PC-9 (cell line): Measurements from ENCODE around the gene SPATA20. TPM values are rescaled to one million over a fixed set of nuclear protein-coding genes. Genes with fewer than 3 reads are reported as not detected.

ENCODE experiments used
- BruUV-seq: library from RNA; stranded (reverse); fragments of 400-500 nt; replicated peaks from 2 replicates; lab custom pipeline; 2021; lab: Mats Ljungman, UMichigan
- CTCF ChIA-PET: fragments of 300-600 bp; sonication (Branson Sonifier 250); formaldehyde crosslinking; loops from one replicate; lab custom pipeline; 2022; ENCODE audit warnings: antibody characterized with exemption; lab: Charles Lee
- POLR2A ChIA-PET: fragments of 300-600 bp; sonication (Branson Sonifier 250); formaldehyde crosslinking; loops from one replicate; lab custom pipeline; 2022; ENCODE audit warnings: antibody characterized with exemption; ENCODE audit not compliant: unreplicated experiment; lab: Charles Lee
- DNase-seq, 2 experiments: peaks; one replicate each; pipeline versions ENCODE4 v3.0.0 to v3.0.0-alpha.2; 2015 to 2022; ENCODE audit warnings: mixed read lengths in 1 of 2
- H2AFZ ChIP-seq: fragments of 200-600 bp; sonication (generic); 2 replicates; pipeline ENCODE4 v1.8.1; 2017; ENCODE audit warnings: antibody characterized with exemption
- H3F3A ChIP-seq: fragments of 200-600 bp; sonication (generic); 2 replicates; pipeline ENCODE4 v1.8.1; 2017; ENCODE audit warnings: antibody characterized with exemption, mild to moderate bottlenecking, low read depth; ENCODE audit not compliant: insufficient read depth
- H3K27ac ChIP-seq: fragments of 200-600 bp; sonication (generic); 2 replicates; pipeline ENCODE4 v1.6.1; 2016; ENCODE audit warnings: mixed run types
- H3K27me3 ChIP-seq: fragments of 200-600 bp; sonication (generic); 2 replicates; pipeline ENCODE4 v1.6.1; 2016; ENCODE audit warnings: low read depth, mixed run types; ENCODE audit not compliant: insufficient read depth
- H3K36me3 ChIP-seq: fragments of 200-600 bp; sonication (generic); 2 replicates; pipeline ENCODE4 v1.6.1; 2016; ENCODE audit warnings: low read depth, mixed run types
- H3K4me1 ChIP-seq: fragments of 200-600 bp; sonication (generic); replicated peaks from 2 replicates; pipeline ENCODE4 v1.6.1; 2016; ENCODE audit warnings: mixed run types; ENCODE audit not compliant: insufficient read depth
- H3K4me2 ChIP-seq: fragments of 200-600 bp; sonication (generic); 2 replicates; pipeline ENCODE4 v1.6.1; 2017; ENCODE audit warnings: mixed run types
- H3K4me3 ChIP-seq: fragments of 200-600 bp; sonication (generic); 2 replicates; pipeline ENCODE4 v1.6.1; 2016; ENCODE audit warnings: mixed run types
- H3K79me2 ChIP-seq: fragments of 200-600 bp; sonication (generic); 2 replicates; pipeline ENCODE4 v1.6.1; 2017; ENCODE audit warnings: low read depth, mixed run types
- H3K9me2 ChIP-seq: fragments of 200-600 bp; sonication (generic); 2 replicates; pipeline ENCODE4 v1.8.1; 2017; ENCODE audit warnings: mild to moderate bottlenecking; ENCODE audit not compliant: insufficient read depth
- H3K9me3 ChIP-seq: fragments of 200-600 bp; sonication (generic); 2 replicates; pipeline ENCODE4 v1.8.1; 2016; ENCODE audit warnings: low read depth; ENCODE audit not compliant: insufficient read depth
- H4K20me1 ChIP-seq: fragments of 200-600 bp; sonication (generic); 2 replicates; pipeline ENCODE4 v1.8.1; 2017; ENCODE audit not compliant: insufficient read depth
- EZH2 ChIP-seq: fragments of 200-600 bp; sonication (generic); IDR thresholded peaks from 2 replicates; pipeline ENCODE4 v1.8.0; 2017; ENCODE audit warnings: antibody characterized with exemption, low read depth
- intact Hi-C: fragments of 100-400 bp; cut with micrococcal nuclease; formaldehyde crosslinking; loops from one replicate; pipeline ENCODE4 v1.10.0; 2022; ENCODE audit not compliant: unreplicated experiment
- total RNA-seq: library from RNA; stranded (reverse); gene quantifications from 2 replicates; pipeline ENCODE4 v1.2.3, GENCODE V29; 2021
- TF ChIP-seq, protein P1 (sequence below): fragments of 200-600 bp; sonication (generic); conservative IDR thresholded peaks from 2 replicates; pipeline ENCODE4 v1.6.1; 2017; ENCODE audit warnings: mixed run types, antibody characterized with exemption, mild to moderate bottlenecking, moderate library complexity

The SPATA20 gene
- total RNA-seq, 1 experiment from 2014 or later: 41.5 TPM

DNA sequence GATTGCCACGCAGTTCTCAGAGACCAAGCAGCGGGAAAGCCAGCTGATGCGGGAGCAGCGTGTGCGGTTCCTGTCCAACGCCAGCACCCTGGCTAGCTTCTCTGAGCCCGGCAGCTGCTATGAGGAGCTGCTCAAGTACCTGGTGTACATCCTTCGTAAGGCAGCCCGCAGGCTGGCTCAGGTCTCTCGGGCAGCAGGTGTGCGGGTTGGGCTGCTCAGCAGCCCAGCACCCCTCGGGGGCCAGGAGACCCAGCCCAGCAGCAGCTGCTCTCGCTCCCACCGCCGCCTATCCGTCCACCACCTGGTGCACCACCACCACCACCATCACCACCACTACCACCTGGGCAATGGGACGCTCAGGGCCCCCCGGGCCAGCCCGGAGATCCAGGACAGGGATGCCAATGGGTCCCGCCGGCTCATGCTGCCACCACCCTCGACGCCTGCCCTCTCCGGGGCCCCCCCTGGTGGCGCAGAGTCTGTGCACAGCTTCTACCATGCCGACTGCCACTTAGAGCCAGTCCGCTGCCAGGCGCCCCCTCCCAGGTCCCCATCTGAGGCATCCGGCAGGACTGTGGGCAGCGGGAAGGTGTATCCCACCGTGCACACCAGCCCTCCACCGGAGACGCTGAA is 28.7 kb downstream of the SPATA20 start:
- intact Hi-C loops: no loop called here
- CTCF ChIA-PET: interaction anchor here (0.6 kb wide), 1 partner anchor 193 kb away, joined by 3 read pairs; no protein-coding TSS in a partner anchor

DNA sequence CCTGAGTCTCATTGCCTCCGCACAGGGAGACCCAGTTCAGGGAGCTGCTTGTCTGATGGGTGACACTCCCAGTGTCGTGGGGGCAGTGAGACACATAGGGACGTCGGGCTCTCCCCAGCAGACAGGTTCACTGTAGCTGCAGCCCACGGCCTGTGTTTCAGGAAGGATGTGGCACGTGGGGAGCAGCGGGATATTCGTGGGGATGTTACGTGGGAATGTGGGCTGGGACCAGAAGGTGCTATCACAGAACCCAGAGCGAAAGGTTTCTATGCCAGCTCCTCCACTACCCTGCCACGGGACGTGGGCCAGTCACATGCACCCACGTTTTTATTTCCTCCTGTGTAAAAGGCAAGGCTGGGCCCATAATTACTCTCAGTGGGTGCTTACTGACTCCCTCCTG is 29.9 kb downstream of the SPATA20 start:
- H2AFZ ChIP-seq: no peak overlapping the region
- intact Hi-C loops: no loop called here
- H3K36me3 ChIP-seq: no peaks in the 10 kb centered on the region
- ChIA-PET CTCF (no interaction called here), POLR2A (no interaction called here)
- no TSS peak for BruUV-seq
- TF ChIP-seq, protein P1, sequence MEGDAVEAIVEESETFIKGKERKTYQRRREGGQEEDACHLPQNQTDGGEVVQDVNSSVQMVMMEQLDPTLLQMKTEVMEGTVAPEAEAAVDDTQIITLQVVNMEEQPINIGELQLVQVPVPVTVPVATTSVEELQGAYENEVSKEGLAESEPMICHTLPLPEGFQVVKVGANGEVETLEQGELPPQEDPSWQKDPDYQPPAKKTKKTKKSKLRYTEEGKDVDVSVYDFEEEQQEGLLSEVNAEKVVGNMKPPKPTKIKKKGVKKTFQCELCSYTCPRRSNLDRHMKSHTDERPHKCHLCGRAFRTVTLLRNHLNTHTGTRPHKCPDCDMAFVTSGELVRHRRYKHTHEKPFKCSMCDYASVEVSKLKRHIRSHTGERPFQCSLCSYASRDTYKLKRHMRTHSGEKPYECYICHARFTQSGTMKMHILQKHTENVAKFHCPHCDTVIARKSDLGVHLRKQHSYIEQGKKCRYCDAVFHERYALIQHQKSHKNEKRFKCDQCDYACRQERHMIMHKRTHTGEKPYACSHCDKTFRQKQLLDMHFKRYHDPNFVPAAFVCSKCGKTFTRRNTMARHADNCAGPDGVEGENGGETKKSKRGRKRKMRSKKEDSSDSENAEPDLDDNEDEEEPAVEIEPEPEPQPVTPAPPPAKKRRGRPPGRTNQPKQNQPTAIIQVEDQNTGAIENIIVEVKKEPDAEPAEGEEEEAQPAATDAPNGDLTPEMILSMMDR: no peak
- TF ChIP-seq EZH2: no peak
- H3K27me3 ChIP-seq: peaks cover 22% of the 10 kb centered on the region; the same call in 1 of the 2 replicates
- no peak overlapping the region for H3K4me3 ChIP-seq
- H3K27ac ChIP-seq: no peak overlapping the region
- H3K9me3 ChIP-seq: no peaks in the 10 kb centered on the region
- no peaks in the 10 kb centered on the region for H4K20me1 ChIP-seq
- H3K79me2 ChIP-seq: no peaks in the 10 kb centered on the region
- H3K4me2 ChIP-seq: no peak overlapping the region
- no peaks in the 10 kb centered on the region for H3K4me1 ChIP-seq
- no peaks in the 10 kb centered on the region for H3F3A ChIP-seq
- H3K9me2 ChIP-seq: no peaks in the 10 kb centered on the region
- DNase-seq: no peak

More for the DNA sequence above, 28.7 kb downstream of the SPATA20 start:
- Histone ChIP-seq H4K20me1 (no peaks in the 10 kb centered on the region), H3K36me3 (no peaks in the 10 kb centered on the region), H3F3A (no peaks in the 10 kb centered on the region), H3K9me3 (no peaks in the 10 kb centered on the region), H3K4me1 (no peaks in the 10 kb centered on the region), H3K4me2 (no peak overlapping the region), H3K4me3 (no peak overlapping the region), H2AFZ (no peak overlapping the region), H3K9me2 (no peaks in the 10 kb centered on the region), H3K27ac (no peak overlapping the region), H3K79me2 (no peaks in the 10 kb centered on the region), H3K27me3 (peaks cover 21% of the 10 kb centered on the region; the same call in 1 of the 2 replicates)
- DNase-seq: no peak
- TF ChIP-seq, protein P1: no peak
- no peak for TF ChIP-seq EZH2
- no TSS peak for BruUV-seq
- POLR2A ChIA-PET: no interaction called here

DNA sequence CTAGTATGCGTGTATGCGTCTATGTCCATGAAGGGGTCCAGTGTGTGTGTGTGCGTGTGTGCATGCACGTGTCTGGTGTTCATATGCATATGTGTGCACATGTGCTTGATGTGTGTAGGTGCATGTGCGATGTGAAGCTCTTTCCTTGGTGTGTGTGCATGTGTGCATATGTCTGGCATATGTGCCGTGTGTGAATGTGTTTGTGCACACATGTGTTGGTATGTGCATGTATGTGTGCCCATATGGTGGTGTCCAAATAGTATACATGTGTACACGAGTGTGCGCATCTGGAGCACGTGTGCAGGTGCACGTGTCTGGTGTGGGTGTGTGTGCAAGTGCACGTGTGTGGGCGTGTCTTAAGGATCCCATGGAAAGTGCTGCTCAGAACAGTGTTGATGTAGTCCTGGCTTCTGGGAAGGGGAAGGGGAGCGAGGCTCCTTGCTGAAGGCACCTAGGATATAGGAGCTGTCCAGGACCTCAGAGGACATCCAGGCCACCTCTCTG is 30.5 kb downstream of the SPATA20 start:
- no peak overlapping the region for H2AFZ ChIP-seq
- no peak overlapping the region for H3K4me2 ChIP-seq
- BruUV-seq: no TSS peak
- ChIA-PET POLR2A (no interaction called here), CTCF (no interaction called here)
- no peaks in the 10 kb centered on the region for H3K9me2 ChIP-seq
- intact Hi-C loops: no loop called here
- no peak overlapping the region for H3K4me3 ChIP-seq
- H3F3A ChIP-seq: no peaks in the 10 kb centered on the region
- H3K79me2 ChIP-seq: no peaks in the 10 kb centered on the region
- H3K27me3 ChIP-seq: peaks cover 26% of the 10 kb centered on the region; the same call in 1 of the 2 replicates
- H3K36me3 ChIP-seq: no peaks in the 10 kb centered on the region
- DNase-seq: no peak
- no peaks in the 10 kb centered on the region for H3K9me3 ChIP-seq
- no peak overlapping the region for H3K27ac ChIP-seq
- H4K20me1 ChIP-seq: no peaks in the 10 kb centered on the region
- no peaks in the 10 kb centered on the region for H3K4me1 ChIP-seq
- no peak for TF ChIP-seq EZH2
- TF ChIP-seq, protein P1: no peak
